Measurements from ENCODE around the gene AIG1. TPM values are rescaled to one million over a fixed set of nuclear protein-coding genes. Genes with fewer than 3 reads are reported as not detected.

Gene AIG1
- total RNA-seq, 1 donor from 2014 or later: 29.6 TPM

GRCh38 chr6:143346004-143346403 lies 285.3 kb downstream of the AIG1 start:
- no peaks in the 10 kb centered on the region for H3K4me1 ChIP-seq
- no peak overlapping the region for H3K27ac ChIP-seq
- H3K9me3 ChIP-seq: no peaks in the 10 kb centered on the region
- H3K27me3 ChIP-seq (ENCODE audit: low read depth): no peaks in the 10 kb centered on the region
- TF ChIP-seq CTCF (IDR thresholded peaks at IDR 0.05): no peak
- intact Hi-C loops (cut with DNase I): no loop called here
- DNase-seq (no peak), ATAC-seq (no peak)
- H3K4me3 ChIP-seq: no peak overlapping the region
- H3K36me3 ChIP-seq: no peaks in the 10 kb centered on the region

- Histone ChIP-seq H3K27me3 (ENCODE audit: low read depth) (no peaks in the 10 kb centered on the region), H3K4me3 (no peak overlapping the region), H3K27ac (no peak overlapping the region), H3K9me3 (no peaks in the 10 kb centered on the region), H3K4me1 (no peaks in the 10 kb centered on the region), H3K36me3 (no peaks in the 10 kb centered on the region)
- DNase-seq: no peak
- intact Hi-C loops (cut with DNase I): no loop called here
- no peak for TF ChIP-seq CTCF (IDR thresholded peaks at IDR 0.05)
- ATAC-seq: no peak
Measured at GRCh38 chr6:143348531-143348930, 287.8 kb downstream of the AIG1 start.

GRCh38 chr6:143349530-143349929 lies 288.8 kb downstream of the AIG1 start:
- H3K4me1 ChIP-seq: no peaks in the 10 kb centered on the region
- H3K27me3 ChIP-seq (ENCODE audit: low read depth): no peaks in the 10 kb centered on the region
- DNase-seq (no peak), ATAC-seq (no peak)
- peaks cover 4% of the 10 kb centered on the region for H3K9me3 ChIP-seq
- H3K27ac ChIP-seq: no peak overlapping the region
- no peaks in the 10 kb centered on the region for H3K36me3 ChIP-seq
- H3K4me3 ChIP-seq: no peak overlapping the region
- intact Hi-C loops (cut with DNase I): no loop called here
- no peak for TF ChIP-seq CTCF (IDR thresholded peaks at IDR 0.05)

GRCh38 chr6:143356101-143356880 lies 295.6 kb downstream of the AIG1 start:
- H3K4me1 ChIP-seq: no peaks in the 10 kb centered on the region
- H3K27ac ChIP-seq: no peak overlapping the region
- DNase-seq: no peak
- intact Hi-C loops (cut with DNase I): no loop called here
- H3K9me3 ChIP-seq: peaks cover 10% of the 10 kb centered on the region
- H3K36me3 ChIP-seq: no peaks in the 10 kb centered on the region
- H3K4me3 ChIP-seq: no peak overlapping the region
- no peaks in the 10 kb centered on the region for H3K27me3 ChIP-seq (ENCODE audit: low read depth)
- no peak for TF ChIP-seq CTCF (IDR thresholded peaks at IDR 0.05)
- no peak for ATAC-seq

- no peak for TF ChIP-seq CTCF (IDR thresholded peaks at IDR 0.05)
Measured at GRCh38 chr6:143357152-143357551, 296.5 kb downstream of the AIG1 start.

More at GRCh38 chr6:143357152-143357551, 296.5 kb downstream of the AIG1 start:
- no peaks in the 10 kb centered on the region for H3K4me1 ChIP-seq
- no peak for DNase-seq
- peaks cover 10% of the 10 kb centered on the region for H3K9me3 ChIP-seq
- no peak overlapping the region for H3K4me3 ChIP-seq
- intact Hi-C loops (cut with DNase I): no loop called here
- H3K27ac ChIP-seq: no peak overlapping the region
- no peak for ATAC-seq
- H3K27me3 ChIP-seq (ENCODE audit: low read depth): no peaks in the 10 kb centered on the region
- no peaks in the 10 kb centered on the region for H3K36me3 ChIP-seq

Data from lower lobe of right lung (tissue), 2 donors.